GM18499 (cell line): ENCODE data around the gene HMCN1.

Source experiments
- ATAC-seq: cut with Tn5 transposase; IDR thresholded peaks from one replicate; pipeline ENCODE4 v1.9.1; 2021; ENCODE audit warnings: moderate number of reproducible peaks; ENCODE audit not compliant: insufficient read depth, unreplicated experiment

Gene HMCN1

DNA sequence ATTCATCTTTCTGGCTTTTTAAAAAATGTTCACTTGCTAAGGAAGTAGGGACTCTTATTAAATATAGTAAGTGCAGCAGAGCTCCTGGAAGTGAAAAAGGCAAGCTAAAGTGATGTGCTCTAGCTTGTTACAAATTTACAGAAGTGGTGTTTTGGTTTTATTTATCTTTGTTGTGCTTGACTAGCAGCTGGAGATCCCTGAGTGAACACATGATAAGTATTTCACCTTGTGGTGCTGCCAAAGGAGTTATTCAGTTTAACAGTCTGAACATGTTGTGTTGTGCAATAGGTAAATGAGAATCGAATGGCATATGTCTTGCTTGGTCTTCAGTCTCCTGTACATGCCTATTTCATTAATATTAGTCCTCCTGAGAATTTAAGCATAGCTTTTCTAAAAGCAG is 325.1 kb downstream of the HMCN1 start:
- ATAC-seq, result no peak

GRCh38 chr1:186059752-186060151 is 325.6 kb downstream of the HMCN1 start:
- no peak for ATAC-seq

DNA sequence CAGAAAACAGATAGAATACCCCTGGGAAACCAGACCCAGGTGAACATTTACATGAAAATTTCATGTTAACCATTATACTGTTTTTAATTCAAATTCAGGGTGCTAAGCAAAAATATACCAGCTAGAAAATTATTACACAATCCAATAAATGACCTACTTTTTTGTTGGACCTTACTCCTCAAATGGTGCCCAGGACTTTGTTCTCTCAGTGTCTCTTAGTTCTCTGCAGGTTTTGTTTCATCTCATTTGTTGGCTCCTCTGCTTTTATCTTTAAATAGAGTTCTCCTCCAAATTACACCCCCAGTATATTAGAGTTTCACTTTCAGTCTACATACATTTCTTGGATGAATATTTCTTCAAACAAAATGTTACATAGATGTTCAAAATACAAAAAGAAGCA is 326.0 kb downstream of the HMCN1 start:
- no peak for ATAC-seq

- ATAC-seq, result no peak
Measured at GRCh38 chr1:186063091-186063657, 329.0 kb downstream of the HMCN1 start.

DNA sequence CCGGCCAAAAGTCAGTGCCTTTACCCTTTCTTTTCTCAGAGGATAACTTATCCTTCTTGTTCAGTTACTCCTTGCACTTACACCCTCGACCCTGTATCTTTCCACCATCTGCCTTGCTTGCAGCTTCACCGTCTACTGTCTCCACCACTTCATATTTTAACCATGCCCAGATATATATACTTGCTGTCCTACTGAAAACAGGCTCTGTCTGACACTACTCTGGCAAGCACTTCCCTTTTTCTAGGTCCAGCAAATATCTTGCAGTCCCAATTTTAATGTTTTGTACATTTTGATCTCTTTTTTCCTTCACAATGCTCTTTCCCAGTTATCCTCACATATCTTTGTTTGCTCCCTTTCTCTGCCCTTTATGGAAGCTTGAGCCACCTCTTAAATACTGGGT is 332.2 kb downstream of the HMCN1 start:
- ATAC-seq, result no peak

DNA sequence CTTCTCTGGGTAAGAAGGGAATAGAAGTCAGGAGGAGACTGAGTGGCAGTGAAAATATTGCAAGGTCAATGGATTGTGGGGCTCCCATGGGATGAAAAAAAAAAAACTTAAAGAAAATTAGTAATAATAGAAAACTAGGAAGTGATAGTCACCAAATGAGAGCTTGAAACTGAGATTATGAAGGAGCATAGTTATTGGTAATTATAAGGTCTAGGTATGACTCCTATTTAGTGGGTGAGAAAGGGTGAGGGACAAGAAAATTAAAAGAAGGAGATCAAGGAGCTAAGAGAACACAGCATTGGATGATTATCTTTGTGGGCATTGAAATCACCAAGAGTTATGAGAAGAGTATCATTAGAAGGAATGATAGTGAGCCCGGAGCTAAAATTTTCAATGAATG is 339.5 kb downstream of the HMCN1 start:
- ATAC-seq, result no peak

GRCh38 chr1:186076006-186076405 is 341.8 kb downstream of the HMCN1 start:
- no peak for ATAC-seq

- ATAC-seq, result peak; percentile 97
Measured at GRCh38 chr1:186078245-186078644, 344.1 kb downstream of the HMCN1 start.

DNA sequence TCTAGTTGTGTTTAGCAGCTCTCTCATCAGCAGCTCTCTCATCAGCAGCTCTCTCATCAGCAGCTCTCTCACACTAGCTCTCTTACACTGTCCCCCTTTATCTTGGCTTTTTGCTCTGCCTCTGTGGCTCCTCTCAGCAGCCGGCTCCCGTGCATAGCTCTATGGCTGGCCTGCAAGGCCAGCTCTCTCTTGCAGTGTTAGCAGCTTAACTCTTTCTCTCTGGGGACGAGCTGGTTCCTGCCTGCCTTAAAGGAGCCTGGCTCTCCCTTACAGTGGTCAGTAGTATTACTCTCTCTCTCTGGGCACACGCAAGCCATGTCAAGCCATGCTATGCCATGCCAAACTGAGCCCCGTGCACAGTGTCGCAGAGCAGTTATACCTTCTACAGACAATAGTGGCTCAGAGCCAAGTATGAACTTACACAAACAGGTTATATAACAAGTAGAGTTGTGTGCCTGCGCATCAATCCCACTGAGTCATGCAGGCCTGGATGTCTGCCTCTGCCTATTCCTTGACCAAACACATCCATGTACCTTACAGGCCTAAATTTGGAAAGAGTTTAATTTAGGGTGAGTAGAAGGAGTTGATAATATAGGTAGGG is 345.0 kb downstream of the HMCN1 start:
- ATAC-seq, result no peak

DNA sequence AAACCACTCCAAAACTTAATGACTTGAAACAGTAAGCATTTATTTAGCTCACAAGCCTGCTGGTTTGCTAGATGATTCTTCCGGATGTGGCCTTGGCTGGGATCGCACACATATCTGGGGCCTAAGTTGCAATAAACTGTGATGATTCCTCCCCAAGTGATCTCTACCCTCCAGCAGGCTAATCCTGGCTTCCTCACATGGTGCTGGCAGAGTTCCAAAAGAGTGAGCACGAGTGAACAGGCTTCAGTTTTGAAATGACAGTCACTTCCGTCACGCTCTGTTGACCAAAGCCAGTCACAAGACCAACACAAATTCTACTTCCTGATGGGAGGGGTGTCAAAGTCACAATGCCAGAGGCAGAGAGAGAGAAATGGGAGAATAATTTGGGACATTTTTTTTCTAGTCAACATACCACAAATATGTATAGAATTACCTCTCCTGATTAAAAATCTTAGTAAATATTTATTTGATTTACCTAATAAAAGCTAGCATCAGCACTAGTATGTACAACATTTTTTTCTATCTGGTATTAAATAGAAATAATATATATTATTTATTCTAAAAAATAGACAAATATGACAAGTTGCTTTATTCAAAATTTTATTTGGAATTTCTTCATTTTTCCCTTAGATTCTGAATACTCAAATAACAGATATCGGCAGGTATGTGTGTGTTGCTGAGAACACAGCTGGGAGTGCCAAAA is 348.2 kb downstream of the HMCN1 start:
- peak; percentile 42 for ATAC-seq

DNA sequence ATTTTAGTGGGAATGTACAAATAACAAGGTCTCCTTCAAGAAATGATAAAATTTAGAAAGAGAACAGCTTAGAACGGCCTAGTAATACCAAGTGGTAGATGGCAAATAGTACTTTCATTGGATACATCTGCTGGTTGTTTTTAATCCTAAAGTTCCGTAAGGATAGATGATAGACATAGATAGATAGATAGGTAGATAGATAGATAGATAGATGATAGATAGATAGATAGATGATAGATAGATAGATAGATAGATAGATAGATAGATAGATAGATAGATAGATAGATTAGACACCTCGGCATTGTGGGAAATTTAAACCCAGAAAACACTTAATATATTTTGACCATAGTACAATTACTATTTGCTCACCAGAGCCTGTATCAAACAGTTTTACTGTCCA is 352.4 kb downstream of the HMCN1 start:
- no peak for ATAC-seq

DNA sequence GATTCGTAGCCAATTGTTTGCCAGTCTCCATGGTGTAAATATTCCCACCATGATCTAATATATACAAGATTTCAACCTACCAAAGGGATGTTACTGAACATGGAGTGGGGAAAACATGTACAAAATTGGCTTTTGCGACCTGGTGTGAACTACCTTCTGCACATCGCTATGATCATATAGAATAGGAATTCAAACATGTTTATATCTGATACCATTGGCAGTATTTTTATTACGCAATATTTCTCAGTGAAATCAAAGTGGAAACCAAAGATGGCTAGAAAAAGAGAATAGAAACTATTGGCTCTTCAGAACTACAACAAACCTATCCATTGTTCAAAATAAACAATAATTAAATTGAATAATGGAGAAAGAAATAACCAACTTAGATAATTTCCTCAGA is 355.7 kb downstream of the HMCN1 start:
- ATAC-seq, result no peak

- ATAC-seq, result no peak
Measured at GRCh38 chr1:186091222-186091720, 357.1 kb downstream of the HMCN1 start.

GRCh38 chr1:186093437-186093836 is 359.2 kb downstream of the HMCN1 start:
- ATAC-seq, result no peak

GRCh38 chr1:186094172-186094571 is 360.0 kb downstream of the HMCN1 start:
- ATAC-seq, result no peak

DNA sequence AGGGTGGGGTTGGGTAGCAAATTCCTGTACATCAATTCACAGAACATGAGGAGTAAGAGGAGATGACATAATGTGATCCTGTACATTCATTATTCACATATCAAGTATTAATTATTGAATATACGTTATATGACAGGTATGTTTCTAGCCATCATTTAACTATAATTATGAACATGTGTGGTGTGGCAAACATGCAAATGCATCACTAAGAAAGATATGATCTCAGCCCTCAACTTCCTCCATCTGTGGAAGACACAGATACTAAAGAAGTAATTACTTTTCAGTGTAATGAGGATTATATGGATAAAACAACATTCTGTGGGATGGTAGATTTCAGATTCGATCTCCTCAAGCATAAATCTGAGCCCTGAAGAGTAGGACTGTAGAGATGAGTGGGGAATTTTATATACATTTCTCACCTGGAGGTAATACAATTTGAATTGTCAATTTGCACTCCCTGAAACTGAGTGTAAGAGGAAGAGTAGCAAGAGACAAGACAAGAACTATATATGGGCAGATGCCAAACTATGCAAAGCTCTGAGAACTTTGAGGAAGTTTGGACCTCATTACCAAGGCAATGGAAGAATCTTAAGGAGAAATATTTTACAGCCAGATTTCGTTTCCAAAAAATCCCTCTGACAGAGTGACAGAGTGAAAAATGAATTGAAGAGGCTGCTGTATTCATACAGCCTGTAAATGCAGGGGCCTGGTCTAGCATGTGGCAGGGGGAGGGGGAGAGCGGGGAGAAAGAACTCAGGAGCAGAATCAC is 365.3 kb downstream of the HMCN1 start:
- ATAC-seq, result no peak

- no peak for ATAC-seq
Measured at GRCh38 chr1:186102107-186102506, 367.9 kb downstream of the HMCN1 start.

GRCh38 chr1:186102547-186103148 is 368.5 kb downstream of the HMCN1 start:
- no peak for ATAC-seq

DNA sequence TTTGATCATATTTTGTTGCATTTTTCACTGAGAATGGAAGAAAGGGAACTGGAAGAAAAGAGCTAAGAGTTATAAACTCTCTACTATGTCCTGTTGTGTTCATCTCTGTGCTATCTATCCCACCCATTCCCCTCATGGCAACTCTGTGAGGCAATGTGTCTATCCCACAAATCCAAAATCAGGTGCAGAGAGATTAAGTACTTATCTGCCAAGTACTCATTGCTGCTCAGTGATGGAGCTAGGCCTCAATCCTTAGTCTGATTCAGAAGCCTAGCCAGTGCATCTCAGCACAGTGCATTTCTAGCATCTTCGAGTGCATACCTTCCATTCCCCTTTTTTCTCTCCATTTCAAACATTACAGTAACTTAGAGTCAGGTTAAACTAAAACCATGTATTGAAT is 370.3 kb downstream of the HMCN1 start:
- ATAC-seq, result no peak

- ATAC-seq, result no peak
Measured at GRCh38 chr1:186112280-186112679, 378.1 kb downstream of the HMCN1 start.

DNA sequence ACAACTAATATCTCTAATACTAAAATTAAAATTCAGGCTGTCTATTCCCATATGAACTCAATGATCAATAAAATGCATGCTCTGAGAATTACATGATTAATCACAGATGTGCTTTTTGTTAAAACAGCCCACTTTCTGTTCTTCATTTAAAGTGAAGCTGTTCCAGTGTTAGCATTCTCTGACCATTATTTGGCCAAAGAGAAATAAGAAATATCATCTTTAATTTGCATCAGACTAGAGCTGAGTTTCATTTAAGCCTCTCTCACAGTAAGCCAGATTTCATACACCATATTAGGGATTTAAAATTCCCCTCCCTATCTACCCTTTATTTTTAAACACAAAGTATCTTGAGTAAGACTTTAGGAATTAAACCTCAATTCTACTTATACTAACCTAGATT is 379.3 kb downstream of the HMCN1 start:
- no peak for ATAC-seq
